Keratinocyte (primary cell): ENCODE measurements around the gene SENP1. TPM values are rescaled to one million over a fixed set of nuclear protein-coding genes. Genes with fewer than 3 reads are reported as not detected.

ENCODE experiments used
- DNase-seq: peaks from one replicate; pipeline ENCODE4 v3.0.0-alpha.2; 2011; ENCODE audit warnings: low read depth, missing footprints, low spot score
- FAIRE-seq: peaks from 2 replicates; lab custom pipeline; 2011; peaks lifted over from hg19 to GRCh38; lab: Jason Lieb, UNC
- H2AFZ ChIP-seq: 2 replicates; pipeline ENCODE4 v1.6.0; 2012; ENCODE audit warnings: low read length, control low read depth, inconsistent platforms; ENCODE audit not compliant: control insufficient read depth
- H3K27ac ChIP-seq: 2 replicates; pipeline ENCODE4 v1.5.1; 2011; ENCODE audit warnings: low read length; ENCODE audit not compliant: control insufficient read depth, insufficient read depth
- H3K27me3 ChIP-seq: 3 replicates; pipeline ENCODE4 v1.6.0; 2011; ENCODE audit warnings: low read length; ENCODE audit not compliant: control insufficient read depth, insufficient read depth; ENCODE audit errors: extremely low read depth
- H3K36me3 ChIP-seq, 2 experiments: 2 replicates in 1 of 2; 3 replicates in 1 of 2; pipeline ENCODE4 v1.5.1; 2011; ENCODE audit warnings: low read length in 2 of 2, mild to moderate bottlenecking in 1 of 2; ENCODE audit not compliant: control insufficient read depth in 2 of 2, insufficient read depth in 2 of 2; ENCODE audit errors: extremely low read depth in 1 of 2
- H3K4me1 ChIP-seq: 3 replicates; pipeline ENCODE4 v1.5.1; 2011; ENCODE audit warnings: low read length; ENCODE audit not compliant: control insufficient read depth, insufficient read depth; ENCODE audit errors: extremely low read depth
- H3K4me2 ChIP-seq: 3 replicates; pipeline ENCODE4 v1.6.0; 2011; ENCODE audit warnings: low read depth, low read length; ENCODE audit not compliant: control insufficient read depth, insufficient read depth; ENCODE audit errors: extremely low read depth
- H3K4me3 ChIP-seq, 3 experiments: fragments of 200-600 bp in 1 of 3; sonication (generic) in 1 of 3; 2 replicates in 2 of 3; 3 replicates in 1 of 3; pipeline ENCODE4 v1.5.1; 2011 to 2016; ENCODE audit warnings: low read length in 3 of 3, mild to moderate bottlenecking in 3 of 3, control low read depth in 2 of 3, inconsistent platforms in 1 of 3, low read depth in 1 of 3, mixed read lengths in 1 of 3, mixed run types in 1 of 3, moderate library complexity in 1 of 3; ENCODE audit not compliant: control insufficient read depth in 2 of 3, insufficient read depth in 2 of 3; ENCODE audit errors: extremely low read depth in 1 of 3
- H3K79me2 ChIP-seq: 2 replicates; pipeline ENCODE4 v1.6.0; 2012; ENCODE audit warnings: low read length; ENCODE audit not compliant: control insufficient read depth, insufficient read depth
- H3K9ac ChIP-seq: 3 replicates; pipeline ENCODE4 v1.6.0; 2011; ENCODE audit warnings: low read length; ENCODE audit not compliant: control insufficient read depth, insufficient read depth; ENCODE audit errors: extremely low read depth
- H3K9me1 ChIP-seq: 3 replicates; pipeline ENCODE4 v1.6.0; 2011; ENCODE audit warnings: low read length; ENCODE audit not compliant: control insufficient read depth, insufficient read depth; ENCODE audit errors: extremely low read depth
- H3K9me3 ChIP-seq: 2 replicates; pipeline ENCODE4 v1.5.1; 2012; ENCODE audit warnings: low read depth, low read length; ENCODE audit not compliant: control insufficient read depth
- H4K20me1 ChIP-seq: 3 replicates; pipeline ENCODE4 v1.6.0; 2011; ENCODE audit warnings: low read length; ENCODE audit not compliant: control insufficient read depth, insufficient read depth; ENCODE audit errors: extremely low read depth
- EZH2 ChIP-seq: IDR thresholded peaks from one replicate; pipeline ENCODE4 v1.6.1; 2012; ENCODE audit warnings: inconsistent platforms, mild to moderate bottlenecking, low read length, moderate library complexity
- dilution Hi-C: fragments of 300-500 bp; cut with MboI; formaldehyde crosslinking; loops from one replicate; pipeline ENCODE4 v1.7.0; 2020; ENCODE audit warnings: low sequenced_read_pairs; ENCODE audit not compliant: extremely low pct_ligation_motif_present
- polyA plus RNA-seq, 5 experiments: library from polyadenylated mRNA; depleted of rRNA in 3 of 5; stranded (reverse) in 3 of 5; stranded (forward) in 1 of 5; unstranded in 1 of 5; fragments of >200 nt; gene quantifications; 1 replicate in 1 of 5; 2 replicates in 3 of 5; 3 replicates in 1 of 5; pipeline versions ENCODE4 v1.2.1 to v1.2.3, GENCODE V29; 2011 to 2012; ENCODE audit warnings: missing spikeins in 2 of 5, low read depth in 1 of 5, low replicate concordance in 1 of 5
- TF ChIP-seq, protein P1 (sequence below), 3 experiments: IDR thresholded peaks in 1 of 3; conservative IDR thresholded peaks in 1 of 3; optimal IDR thresholded peaks in 1 of 3; 2 replicates in 2 of 3; 3 replicates in 1 of 3; pipeline versions ENCODE3 to v1.5.1; 2011; ENCODE audit warnings: low read length in 3 of 3, mild to moderate bottlenecking in 3 of 3, moderate library complexity in 2 of 3, control low read depth in 1 of 3, inconsistent platforms in 1 of 3; ENCODE audit not compliant: insufficient read depth in 2 of 3; ENCODE audit errors: extremely low read depth in 1 of 3

SENP1 gene
- polyA plus RNA-seq, 1 donor (not counting 4 experiments of a cell fraction or from before 2014, with no cell fraction given) = 15.4 TPM

DNA sequence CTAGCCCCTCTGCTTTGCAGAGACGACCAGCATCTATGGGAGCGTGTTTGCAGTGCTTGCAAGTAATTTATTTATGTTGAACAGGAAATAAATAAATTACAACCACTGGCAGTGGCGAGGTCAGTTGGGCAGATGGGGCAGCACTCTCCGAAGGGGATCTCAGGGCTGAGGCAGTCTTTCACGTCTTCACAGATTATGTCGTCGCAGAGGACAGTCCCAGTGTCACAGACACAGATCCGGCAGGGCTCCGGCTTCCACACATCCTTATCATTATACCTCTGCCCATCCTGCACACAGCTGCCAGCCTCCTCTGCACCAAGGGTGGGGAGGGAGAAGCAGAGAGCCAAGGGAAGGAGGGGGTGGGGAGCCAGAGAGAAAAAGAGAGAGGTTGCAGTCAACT lies 106.1 kb downstream of the SENP1 start:
- H3K9ac ChIP-seq = no peak overlapping the region
- no peaks in the 10 kb centered on the region for H3K9me1 ChIP-seq
- DNase-seq (no peak), FAIRE-seq (no peak)
- H3K36me3 ChIP-seq = no peaks in the 10 kb centered on the region
- peaks cover 33% of the 10 kb centered on the region for H3K4me1 ChIP-seq
- no peak overlapping the region for H2AFZ ChIP-seq
- dilution Hi-C loops = no loop called here
- H4K20me1 ChIP-seq = no peaks in the 10 kb centered on the region
- H3K9me3 ChIP-seq = no peaks in the 10 kb centered on the region
- peaks cover 43% of the 10 kb centered on the region for H3K27me3 ChIP-seq
- H3K27ac ChIP-seq = no peak overlapping the region
- H3K4me2 ChIP-seq = no peak overlapping the region
- H3K4me3 ChIP-seq = no peak overlapping the region
- no peaks in the 10 kb centered on the region for H3K79me2 ChIP-seq
- TF ChIP-seq EZH2 = no peak
- TF ChIP-seq, protein P1, sequence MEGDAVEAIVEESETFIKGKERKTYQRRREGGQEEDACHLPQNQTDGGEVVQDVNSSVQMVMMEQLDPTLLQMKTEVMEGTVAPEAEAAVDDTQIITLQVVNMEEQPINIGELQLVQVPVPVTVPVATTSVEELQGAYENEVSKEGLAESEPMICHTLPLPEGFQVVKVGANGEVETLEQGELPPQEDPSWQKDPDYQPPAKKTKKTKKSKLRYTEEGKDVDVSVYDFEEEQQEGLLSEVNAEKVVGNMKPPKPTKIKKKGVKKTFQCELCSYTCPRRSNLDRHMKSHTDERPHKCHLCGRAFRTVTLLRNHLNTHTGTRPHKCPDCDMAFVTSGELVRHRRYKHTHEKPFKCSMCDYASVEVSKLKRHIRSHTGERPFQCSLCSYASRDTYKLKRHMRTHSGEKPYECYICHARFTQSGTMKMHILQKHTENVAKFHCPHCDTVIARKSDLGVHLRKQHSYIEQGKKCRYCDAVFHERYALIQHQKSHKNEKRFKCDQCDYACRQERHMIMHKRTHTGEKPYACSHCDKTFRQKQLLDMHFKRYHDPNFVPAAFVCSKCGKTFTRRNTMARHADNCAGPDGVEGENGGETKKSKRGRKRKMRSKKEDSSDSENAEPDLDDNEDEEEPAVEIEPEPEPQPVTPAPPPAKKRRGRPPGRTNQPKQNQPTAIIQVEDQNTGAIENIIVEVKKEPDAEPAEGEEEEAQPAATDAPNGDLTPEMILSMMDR (optimal IDR thresholded peaks at IDR 0.05 in 1 of 3, IDR thresholded peaks at IDR 0.05 in 1 of 3, conservative IDR thresholded peaks at IDR 0.05 in 1 of 3; ENCODE audit: extremely low read depth in 1 of 3, insufficient read depth in 2 of 3, low read length in 3 of 3) = no peak

DNA sequence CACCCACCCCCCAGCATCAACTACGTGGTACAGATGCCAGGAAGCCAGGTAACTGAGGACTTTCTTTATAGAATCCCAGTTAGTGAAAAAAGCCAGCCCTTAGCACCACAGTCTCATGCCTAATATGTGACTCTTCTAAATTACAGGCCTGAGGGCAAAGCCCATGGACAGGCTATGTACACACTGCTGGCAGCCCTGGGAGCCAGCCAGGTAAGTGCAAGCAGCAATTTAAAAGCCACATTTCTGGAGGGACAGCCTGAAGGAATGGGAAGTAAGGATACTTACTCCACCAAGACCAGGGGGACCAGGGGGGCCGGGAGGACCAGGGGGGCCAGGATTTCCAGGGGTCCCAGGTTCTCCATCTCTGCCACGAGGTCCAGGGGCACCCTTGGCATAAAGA lies 108.6 kb downstream of the SENP1 start:
- Histone ChIP-seq H3K27me3 (peaks cover 34% of the 10 kb centered on the region), H3K36me3 (no peaks in the 10 kb centered on the region), H3K9me1 (no peaks in the 10 kb centered on the region), H3K4me2 (no peak overlapping the region), H4K20me1 (no peaks in the 10 kb centered on the region), H2AFZ (no peak overlapping the region), H3K4me3 (no peak overlapping the region), H3K9me3 (no peaks in the 10 kb centered on the region), H3K4me1 (peaks cover 15% of the 10 kb centered on the region), H3K9ac (no peak overlapping the region), H3K27ac (no peak overlapping the region), H3K79me2 (no peaks in the 10 kb centered on the region)
- FAIRE-seq = no peak
- TF ChIP-seq, protein P1 (optimal IDR thresholded peaks at IDR 0.05 in 1 of 3, IDR thresholded peaks at IDR 0.05 in 1 of 3, conservative IDR thresholded peaks at IDR 0.05 in 1 of 3; ENCODE audit: extremely low read depth in 1 of 3, insufficient read depth in 2 of 3, low read length in 3 of 3) = no peak
- TF ChIP-seq EZH2 = no peak
- no peak for DNase-seq
- dilution Hi-C loops = no loop called here
